Stimulated activated naive CD4-positive, alpha-beta T cell (primary cell): ENCODE results near the gene TTC28.

ENCODE experiments used
- DNase-seq, 6 experiments: peaks; one replicate each; lab custom pipeline; 2025; lab: John Stamatoyannopoulos, UW

TTC28 gene

DNA sequence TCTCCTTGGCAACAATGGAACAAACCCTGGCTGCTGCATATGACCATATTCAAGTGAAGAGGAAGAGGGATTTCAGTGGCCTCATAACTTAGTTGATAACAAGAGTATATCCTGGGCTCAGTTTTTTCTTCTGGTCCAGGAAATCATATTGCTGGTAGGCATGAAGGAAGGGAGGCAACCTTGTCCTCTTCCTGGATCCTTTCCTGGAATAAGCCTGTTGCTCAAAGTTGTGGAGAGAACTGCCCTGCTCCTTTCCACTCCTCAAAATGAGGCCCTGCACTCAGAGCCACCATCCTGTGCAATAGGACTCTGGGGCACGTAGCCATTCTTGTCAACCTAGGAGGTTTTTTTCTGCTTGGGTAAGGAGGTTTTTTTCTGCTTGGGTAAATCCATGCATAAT is 631.9 kb downstream of the TTC28 start:
- DNase-seq, result no peak

DNA sequence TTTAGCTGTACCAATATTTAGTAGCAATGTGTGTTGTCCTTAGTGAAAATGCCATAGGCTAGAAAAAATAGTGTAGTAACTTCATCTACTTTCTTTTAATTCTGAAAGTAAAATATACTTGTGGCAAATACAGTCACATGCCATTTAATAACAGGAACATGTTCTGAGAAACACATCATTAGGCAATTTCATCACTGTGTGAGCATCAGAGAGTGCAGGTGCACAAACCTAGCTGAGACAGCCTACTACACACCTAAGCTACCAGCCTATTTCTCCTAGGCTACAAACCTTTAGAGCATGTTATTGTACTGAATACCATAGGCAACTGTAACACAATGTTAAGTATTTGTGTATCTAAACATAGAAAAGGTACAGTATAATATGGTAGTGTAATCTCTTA is 633.5 kb downstream of the TTC28 start:
- no peak for DNase-seq

DNA sequence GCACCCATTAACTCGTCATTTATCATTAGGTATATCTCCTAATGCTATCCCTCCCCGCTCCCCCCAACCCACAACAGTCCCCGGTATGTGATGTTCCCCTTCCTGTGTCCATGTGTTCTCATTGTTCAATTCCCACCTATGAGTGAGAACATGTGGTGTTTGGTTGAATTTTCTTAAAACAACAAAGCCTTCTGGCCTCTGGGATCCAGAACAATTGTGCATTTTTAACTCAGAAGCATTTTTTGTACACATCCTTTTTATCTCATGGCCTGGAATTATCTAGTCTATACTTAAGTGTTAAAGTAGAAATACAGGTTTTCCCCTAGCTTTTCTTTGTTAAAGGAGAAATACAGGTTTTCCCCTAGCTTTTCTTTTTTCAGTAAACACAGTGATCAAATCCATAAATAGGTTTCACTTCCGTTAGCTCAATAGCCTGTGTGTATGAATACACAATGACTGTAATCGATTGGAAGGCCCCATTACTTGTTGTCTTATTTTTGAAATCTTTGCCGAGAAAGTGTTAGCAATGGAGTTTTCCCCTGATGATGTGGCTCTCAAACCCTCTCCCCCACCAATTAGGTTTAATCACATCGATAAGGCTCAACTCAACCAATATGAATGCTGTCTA is 635.0 kb downstream of the TTC28 start:
- DNase-seq, result no peak

- DNase-seq, result no peak
These were observed 636.4 kb downstream of the TTC28 start for GRCh38 chr22:28043266-28043665.

GRCh38 chr22:28034760-28035401 is 644.8 kb downstream of the TTC28 start:
- peak in 5 of 6 experiments; percentile 3 to 63 (median 26) for DNase-seq

DNA sequence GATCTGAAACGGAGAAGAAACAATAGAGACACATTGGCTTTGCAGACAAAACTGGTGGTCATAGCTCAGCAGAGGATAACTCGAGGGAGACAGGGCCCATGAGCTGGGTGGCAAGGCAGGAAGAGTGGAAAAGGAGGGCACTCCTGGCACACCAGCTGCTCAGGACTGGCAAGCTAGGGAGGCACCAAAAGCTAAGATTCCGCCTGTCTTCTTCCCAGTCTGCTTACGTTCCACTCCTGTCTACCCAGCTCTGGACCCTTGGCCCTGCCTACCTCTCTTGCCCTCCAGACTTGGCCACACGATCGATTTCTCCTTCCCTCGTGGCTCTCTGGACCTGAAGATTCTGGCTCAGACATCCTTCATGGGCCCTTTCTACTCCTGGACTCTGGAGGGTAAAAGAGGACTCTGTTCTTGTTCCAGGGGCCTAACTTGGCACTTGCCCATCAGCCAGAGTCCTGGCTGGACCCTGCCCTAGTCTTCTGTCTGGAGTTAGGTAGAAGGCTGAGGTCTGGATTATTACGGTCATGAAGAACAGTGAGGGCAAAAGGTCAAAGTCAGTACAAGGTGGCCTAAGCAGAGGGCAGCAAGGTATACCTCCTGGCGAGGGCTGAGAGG is 645.4 kb downstream of the TTC28 start:
- no peak for DNase-seq

DNA sequence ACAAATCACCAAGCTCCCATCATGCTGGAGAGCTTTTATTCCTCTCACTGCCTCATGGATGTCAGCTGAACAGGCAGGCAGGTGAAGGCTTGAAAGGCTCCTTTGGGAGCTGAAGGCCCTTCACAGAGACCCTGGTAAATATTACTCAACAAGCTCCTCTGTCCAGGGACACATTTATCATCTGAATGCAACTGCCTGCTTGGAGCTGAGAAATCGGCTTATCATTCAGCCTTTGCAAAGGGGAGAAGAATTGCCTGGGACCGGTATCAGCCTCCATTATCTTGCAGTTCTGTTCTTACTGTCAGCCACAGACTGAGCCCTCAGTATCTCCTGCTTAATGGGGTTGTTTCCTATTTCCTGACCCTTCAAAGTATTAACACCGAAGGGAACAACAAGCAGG is 646.8 kb downstream of the TTC28 start:
- DNase-seq, result no peak

DNA sequence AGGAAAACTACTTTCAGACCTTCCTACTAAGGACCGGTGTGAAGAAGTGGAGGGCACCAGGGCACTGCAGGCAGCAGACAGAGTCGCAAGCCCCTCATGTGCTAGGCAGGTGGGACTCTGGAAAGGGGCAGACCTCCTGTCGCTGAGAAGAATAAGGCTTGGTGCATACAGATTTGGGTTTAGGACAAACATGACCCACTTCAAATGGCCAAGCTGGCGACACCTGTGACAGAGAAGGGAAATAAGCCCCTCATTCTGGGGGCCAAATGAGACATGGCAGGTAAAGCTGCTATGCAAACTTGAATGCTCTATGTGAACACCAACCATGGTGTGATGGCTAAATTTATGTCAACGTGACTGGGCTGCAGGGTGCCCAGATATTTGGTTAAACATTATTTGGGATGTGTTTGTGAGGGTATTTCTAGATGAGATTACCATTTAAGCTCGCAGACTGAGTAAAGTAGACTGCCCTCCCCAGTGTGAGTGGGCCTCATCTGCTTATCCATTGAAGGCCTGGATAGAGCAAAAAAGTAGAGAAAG is 648.2 kb downstream of the TTC28 start:
- DNase-seq, result no peak

DNA sequence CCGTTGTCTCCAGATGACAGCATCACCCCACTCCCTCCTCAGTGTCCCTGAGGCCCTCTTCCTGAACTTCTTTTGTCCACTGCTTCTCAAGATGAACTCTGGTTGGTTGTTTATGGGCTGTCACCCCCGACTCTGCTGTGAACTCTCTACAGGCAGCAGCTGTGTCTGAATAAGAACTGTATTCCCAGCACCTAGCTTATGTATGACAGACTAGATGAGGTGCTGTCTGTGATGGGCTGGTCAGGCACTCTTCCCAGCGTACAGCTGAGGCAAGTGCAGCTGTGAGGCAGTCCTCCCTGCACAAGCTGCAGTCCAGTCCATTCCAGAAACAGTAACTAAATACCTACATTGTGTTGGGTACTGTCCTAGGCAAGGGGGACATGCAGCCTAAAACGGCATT is 649.2 kb downstream of the TTC28 start:
- no peak for DNase-seq

DNA sequence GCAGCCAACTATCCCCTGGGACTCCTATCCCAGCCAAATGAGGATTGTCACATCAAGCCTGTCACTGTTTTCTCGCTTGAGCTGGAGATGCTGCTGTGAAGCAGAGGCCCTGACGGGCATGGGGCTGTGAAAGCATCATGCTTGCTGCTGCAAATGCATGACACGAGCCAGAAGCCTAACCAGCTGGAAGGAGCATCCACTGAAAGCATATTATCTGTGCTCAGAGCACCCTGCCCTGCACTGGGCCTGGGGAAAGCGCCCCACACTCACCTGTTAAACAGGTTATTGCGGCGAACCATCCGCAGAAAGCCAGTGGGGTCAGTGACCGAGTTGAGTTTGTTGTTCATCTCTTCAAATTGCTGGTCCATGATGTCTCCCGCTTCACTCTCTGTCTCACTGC is 649.7 kb downstream of the TTC28 start:
- DNase-seq, result no peak

- DNase-seq, result no peak
These were observed 650.3 kb downstream of the TTC28 start for GRCh38 chr22:28029201-28029948.

GRCh38 chr22:28027453-28028448 is 651.9 kb downstream of the TTC28 start:
- no peak for DNase-seq

DNA sequence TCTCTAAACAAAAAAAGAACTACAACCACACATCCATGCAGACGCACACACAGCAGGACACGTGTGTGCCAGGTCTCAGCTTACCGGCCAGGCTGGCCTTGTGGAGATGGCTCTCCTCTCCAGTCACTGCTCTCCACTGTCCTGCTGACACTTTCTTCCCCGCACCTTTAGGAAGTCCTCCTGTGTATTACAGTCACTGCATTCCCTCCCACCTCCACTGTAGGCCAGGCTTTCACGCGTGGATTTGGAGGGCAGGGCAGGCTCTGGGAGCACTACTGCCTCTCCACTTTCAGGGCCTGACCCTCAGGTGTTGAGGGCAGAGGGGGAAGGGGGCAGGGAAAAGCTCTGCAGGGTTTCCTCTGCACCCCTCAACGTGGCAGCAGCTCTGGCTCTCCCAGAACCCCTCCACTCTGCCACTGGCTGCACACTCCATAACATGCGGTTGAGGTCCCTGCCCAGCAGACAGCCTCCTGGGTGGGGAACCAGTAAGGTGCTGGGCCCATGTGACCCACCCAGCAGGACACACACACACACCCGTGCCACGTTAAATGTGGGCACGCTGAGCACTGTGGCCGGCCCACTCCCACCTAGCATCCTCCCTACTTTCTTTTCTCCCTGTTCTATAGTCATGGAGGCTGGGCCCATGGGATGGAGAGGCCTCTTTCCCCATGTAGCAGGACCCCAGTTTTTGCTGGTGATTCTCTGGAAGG is 653.6 kb downstream of the TTC28 start:
- no peak for DNase-seq

- DNase-seq, result no peak
These were observed 654.3 kb downstream of the TTC28 start for GRCh38 chr22:28025333-28025732.

DNA sequence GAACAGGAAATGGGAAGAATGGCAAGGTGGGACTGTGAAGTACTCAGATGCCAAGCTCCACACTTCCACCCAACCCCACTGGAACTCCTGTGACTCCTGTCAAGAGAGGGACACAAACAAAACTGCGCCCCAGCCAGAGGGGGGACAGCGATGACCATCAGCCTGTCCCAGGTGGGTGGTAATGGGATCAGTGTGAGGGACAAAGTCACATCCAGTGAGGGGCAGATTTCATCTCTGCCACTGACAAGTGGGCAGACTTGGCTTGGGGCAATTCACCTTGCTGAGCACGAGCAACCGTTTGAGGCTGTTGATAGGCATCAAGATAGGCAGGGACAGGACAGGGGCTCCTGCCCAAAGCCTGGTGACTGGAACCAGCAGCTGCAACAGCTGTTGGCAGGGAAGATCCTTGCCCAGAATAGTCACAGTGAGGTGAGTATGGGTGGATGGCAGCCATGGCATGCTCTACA is 655.2 kb downstream of the TTC28 start:
- no peak for DNase-seq

- no peak for DNase-seq
These were observed 655.9 kb downstream of the TTC28 start for GRCh38 chr22:28023774-28024173.

DNA sequence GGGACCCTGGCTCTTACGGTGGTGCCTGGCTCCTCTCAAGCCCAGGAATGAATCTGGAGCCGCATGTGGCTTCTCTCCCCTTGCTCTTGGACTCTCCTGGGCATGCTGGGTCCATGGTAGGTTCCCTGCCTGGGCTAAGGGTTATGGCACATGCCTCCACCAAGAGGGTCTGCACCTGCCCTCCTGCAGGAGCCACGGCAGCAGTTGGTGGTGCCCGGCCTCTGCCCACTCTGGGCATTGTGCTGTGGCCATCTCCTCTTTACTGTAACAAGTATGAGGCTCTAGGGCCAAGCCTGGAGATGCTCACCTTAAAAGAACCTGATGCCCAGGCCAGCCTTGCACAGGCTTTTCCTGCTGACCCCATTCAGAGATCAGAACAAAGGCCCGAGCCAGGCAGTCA is 656.6 kb downstream of the TTC28 start:
- DNase-seq, result no peak

GRCh38 chr22:28021998-28022660 is 657.5 kb downstream of the TTC28 start:
- no peak for DNase-seq

DNA sequence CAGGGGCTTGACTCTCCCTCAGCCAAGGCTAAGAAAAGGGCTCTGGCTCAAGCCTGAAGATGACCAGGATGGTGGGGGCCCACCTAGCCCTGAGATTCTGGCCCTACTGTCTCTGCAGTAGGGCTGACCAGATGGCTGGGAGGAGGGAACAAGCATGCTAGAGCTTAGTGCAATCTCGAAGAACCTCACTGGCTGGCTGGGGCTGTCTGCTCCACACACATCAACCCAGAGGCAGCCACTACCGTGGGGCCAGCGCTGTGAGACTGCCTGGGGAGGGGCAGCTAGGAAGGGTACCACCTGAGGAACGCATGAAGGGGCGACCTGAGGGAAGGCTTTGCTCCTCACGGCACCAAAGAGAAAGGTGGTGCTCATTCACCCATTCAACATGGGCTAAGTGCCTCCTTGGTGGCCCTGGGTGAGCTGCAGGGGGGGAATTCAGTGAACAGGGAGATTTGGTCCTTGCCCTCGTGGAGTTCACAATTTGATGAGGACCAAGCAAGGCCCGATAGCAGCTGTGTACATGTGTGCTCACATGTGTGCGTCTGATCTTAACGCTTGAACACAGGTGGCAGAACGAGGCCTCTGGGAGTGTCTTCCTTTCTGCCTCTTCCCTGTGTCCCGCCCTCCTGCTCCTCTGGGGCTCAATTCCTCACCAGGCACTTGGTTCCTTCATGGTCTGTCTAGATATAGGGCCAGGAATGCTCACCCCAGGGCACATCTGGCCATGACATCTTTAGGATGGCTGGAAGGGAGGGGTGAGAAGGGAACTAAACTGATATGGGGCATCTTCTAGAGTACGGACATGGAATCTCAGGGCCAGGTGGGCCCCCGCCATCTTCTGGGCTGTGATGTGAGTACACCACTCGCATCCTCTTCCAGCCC is 658.3 kb downstream of the TTC28 start:
- no peak for DNase-seq
